HEK293 (cell line): ENCODE data around the gene MYRIP.

Experiments used
- CTCF ChIA-PET: fragments of 350-600 bp; formaldehyde crosslinking; extraction: SDS; loops from one replicate; lab custom pipeline; 2021; ENCODE audit warnings: antibody characterized with exemption; lab: Yijun Ruan, JAX
- POLR2A ChIA-PET: fragments of 300-600 bp; formaldehyde crosslinking; extraction: SDS; loops from one replicate; lab custom pipeline; 2020; ENCODE audit warnings: antibody characterized with exemption, inconsistent platforms; lab: Yijun Ruan, JAX
- H3K27ac ChIP-seq: fragments of 200-500 bp; sonication (Bioruptor generic); 2 replicates; pipeline ENCODE4 v1.5.1; 2014; ENCODE audit warnings: low read depth, low read length, control low read depth, inconsistent platforms; ENCODE audit errors: extremely low read depth
- H3K36me3 ChIP-seq, 2 experiments: fragments of 200-500 bp in 1 of 2; sonication (Bioruptor generic) in 1 of 2; 1 replicate in 1 of 2; 2 replicates in 1 of 2; pipeline ENCODE4 v1.5.1; 2014 to 2017; ENCODE audit warnings: inconsistent platforms in 2 of 2, low read length in 2 of 2; ENCODE audit not compliant: control insufficient read depth in 2 of 2, insufficient read depth in 1 of 2
- H3K4me1 ChIP-seq: fragments of 200-500 bp; sonication (Bioruptor generic); 2 replicates; pipeline ENCODE4 v1.5.1; 2014; ENCODE audit warnings: mild to moderate bottlenecking, low read length, inconsistent platforms; ENCODE audit not compliant: control insufficient read depth, insufficient read depth
- H3K4me3 ChIP-seq: 2 replicates; pipeline ENCODE4 v1.5.1; 2011; ENCODE audit warnings: low read depth, mild to moderate bottlenecking, control low read depth, low read length, moderate library complexity
- H3K9me3 ChIP-seq: fragments of 200-500 bp; sonication (Bioruptor generic); 2 replicates; pipeline ENCODE4 v1.5.1; 2014; ENCODE audit warnings: low read depth, low read length, inconsistent platforms; ENCODE audit not compliant: control insufficient read depth, insufficient read depth
- BCL11A ChIP-seq: fragments of 450-650 bp; formaldehyde crosslinking; IDR thresholded peaks from 2 replicates; pipeline ENCODE4 v1.5.1; 2016; ENCODE audit warnings: low read depth, missing biosample characterization, missing genetic modification characterization
- FEZF1 ChIP-seq: fragments of 450-650 bp; formaldehyde crosslinking; IDR thresholded peaks from 2 replicates; pipeline ENCODE4 v1.5.1; 2016; ENCODE audit warnings: missing biosample characterization, missing genetic modification characterization
- HOXD13 ChIP-seq: sonication (generic); formaldehyde crosslinking; IDR thresholded peaks from 2 replicates; pipeline ENCODE4 v1.8.0; 2022; ENCODE audit warnings: missing genetic modification reagents, borderline replicate concordance
- OSR2 ChIP-seq: fragments of 450-650 bp; formaldehyde crosslinking; IDR thresholded peaks from 2 replicates; pipeline ENCODE4 v1.5.1; 2016; ENCODE audit warnings: missing biosample characterization, missing genetic modification characterization
- SCRT1 ChIP-seq: fragments of 450-650 bp; formaldehyde crosslinking; IDR thresholded peaks from 2 replicates; pipeline ENCODE4 v1.5.1; 2016; ENCODE audit warnings: missing biosample characterization, missing genetic modification characterization, borderline replicate concordance
- YY2 ChIP-seq: fragments of 450-650 bp; formaldehyde crosslinking; IDR thresholded peaks from 2 replicates; pipeline ENCODE4 v1.5.1; 2016; ENCODE audit warnings: missing biosample characterization, missing genetic modification characterization
- ZEB2 ChIP-seq: fragments of 450-650 bp; formaldehyde crosslinking; IDR thresholded peaks from 2 replicates; pipeline ENCODE4 v1.5.1; 2016; ENCODE audit warnings: missing biosample characterization, missing genetic modification characterization
- ZFP3 ChIP-seq: fragments of 450-650 bp; formaldehyde crosslinking; IDR thresholded peaks from 2 replicates; pipeline ENCODE4 v1.5.1; 2016; ENCODE audit warnings: low read depth, missing biosample characterization, missing genetic modification characterization
- ZNF146 ChIP-seq: fragments of 450-650 bp; formaldehyde crosslinking; IDR thresholded peaks from 2 replicates; pipeline ENCODE4 v1.5.1; 2016; ENCODE audit warnings: missing biosample characterization, missing genetic modification characterization
- ZNF175 ChIP-seq: fragments of 450-650 bp; formaldehyde crosslinking; IDR thresholded peaks from 2 replicates; pipeline ENCODE4 v1.5.1; 2016; ENCODE audit warnings: missing biosample characterization, missing genetic modification characterization
- ZNF248 ChIP-seq: fragments of 450-650 bp; formaldehyde crosslinking; IDR thresholded peaks from 2 replicates; pipeline ENCODE4 v1.5.1; 2017; ENCODE audit warnings: missing biosample characterization, missing genetic modification characterization
- ZNF623 ChIP-seq: fragments of 450-650 bp; formaldehyde crosslinking; IDR thresholded peaks from 2 replicates; pipeline ENCODE4 v1.5.1; 2016; ENCODE audit warnings: missing biosample characterization, missing genetic modification characterization
- ZNF670 ChIP-seq: fragments of 450-650 bp; formaldehyde crosslinking; IDR thresholded peaks from 2 replicates; pipeline ENCODE4 v1.5.1; 2016; ENCODE audit warnings: missing biosample characterization, missing genetic modification characterization, low read depth
- ZNF776 ChIP-seq: fragments of 450-650 bp; formaldehyde crosslinking; IDR thresholded peaks from 2 replicates; pipeline ENCODE4 v1.5.0; 2017; ENCODE audit warnings: missing biosample characterization, missing genetic modification characterization, borderline replicate concordance
- TF ChIP-seq, protein P1 (sequence below): fragments of 450-650 bp; formaldehyde crosslinking; IDR thresholded peaks from 2 replicates; pipeline ENCODE4 v1.5.1; 2016; ENCODE audit warnings: missing biosample characterization, missing genetic modification characterization
- TF ChIP-seq, protein P2 (sequence below): fragments of 450-650 bp; formaldehyde crosslinking; IDR thresholded peaks from 2 replicates; pipeline ENCODE4 v1.5.1; 2016; ENCODE audit warnings: missing biosample characterization, missing genetic modification characterization
- TF ChIP-seq, protein P3 (sequence below): fragments of 450-650 bp; formaldehyde crosslinking; IDR thresholded peaks from 2 replicates; pipeline ENCODE4 v1.5.1; 2016; ENCODE audit warnings: missing biosample characterization, missing genetic modification characterization
- TF ChIP-seq, protein P4 (sequence below): fragments of 450-650 bp; formaldehyde crosslinking; IDR thresholded peaks from 2 replicates; pipeline ENCODE4 v1.5.1; 2016; ENCODE audit warnings: missing biosample characterization, missing genetic modification characterization, low read depth
- TF ChIP-seq, protein P5 (sequence below): fragments of 450-650 bp; formaldehyde crosslinking; IDR thresholded peaks from 2 replicates; pipeline ENCODE4 v1.5.1; 2017; ENCODE audit warnings: missing biosample characterization, missing genetic modification characterization
- TF ChIP-seq, protein P6 (sequence below): fragments of 450-650 bp; formaldehyde crosslinking; IDR thresholded peaks from 2 replicates; pipeline ENCODE4 v1.5.1; 2016; ENCODE audit warnings: missing biosample characterization, missing genetic modification characterization

MYRIP gene

DNA sequence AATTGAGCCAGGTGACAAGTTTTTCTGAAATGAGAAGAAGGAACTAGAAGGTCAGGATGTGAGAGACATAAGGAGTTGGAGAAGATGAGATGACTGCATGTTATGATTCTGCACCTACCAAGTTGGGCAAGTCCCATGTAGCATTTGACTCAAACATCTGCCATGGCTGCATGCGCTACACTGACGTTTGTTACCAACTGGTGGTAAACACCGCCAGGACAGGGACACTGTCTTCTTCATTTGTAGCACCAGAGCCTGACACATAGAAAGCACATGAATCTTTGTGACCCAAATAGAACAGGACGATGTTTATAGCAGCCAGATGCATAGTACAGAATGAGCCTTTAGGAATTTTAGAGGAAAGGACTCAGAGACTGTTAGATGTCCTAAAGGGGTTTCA lies 236.7 kb downstream of the MYRIP start (continued):
- TF ChIP-seq, protein P1, sequence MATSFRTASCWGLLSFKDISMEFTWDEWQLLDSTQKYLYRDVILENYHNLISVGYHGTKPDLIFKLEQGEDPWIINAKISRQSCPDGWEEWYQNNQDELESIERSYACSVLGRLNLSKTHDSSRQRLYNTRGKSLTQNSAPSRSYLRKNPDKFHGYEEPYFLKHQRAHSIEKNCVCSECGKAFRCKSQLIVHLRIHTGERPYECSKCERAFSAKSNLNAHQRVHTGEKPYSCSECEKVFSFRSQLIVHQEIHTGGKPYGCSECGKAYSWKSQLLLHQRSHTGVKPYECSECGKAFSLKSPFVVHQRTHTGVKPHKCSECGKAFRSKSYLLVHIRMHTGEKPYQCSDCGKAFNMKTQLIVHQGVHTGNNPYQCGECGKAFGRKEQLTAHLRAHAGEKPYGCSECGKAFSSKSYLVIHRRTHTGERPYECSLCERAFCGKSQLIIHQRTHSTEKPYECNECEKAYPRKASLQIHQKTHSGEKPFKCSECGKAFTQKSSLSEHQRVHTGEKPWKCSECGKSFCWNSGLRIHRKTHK (tag by site-specific recombination): no peak
- no peak for TF ChIP-seq FEZF1 (tag by site-specific recombination)

DNA sequence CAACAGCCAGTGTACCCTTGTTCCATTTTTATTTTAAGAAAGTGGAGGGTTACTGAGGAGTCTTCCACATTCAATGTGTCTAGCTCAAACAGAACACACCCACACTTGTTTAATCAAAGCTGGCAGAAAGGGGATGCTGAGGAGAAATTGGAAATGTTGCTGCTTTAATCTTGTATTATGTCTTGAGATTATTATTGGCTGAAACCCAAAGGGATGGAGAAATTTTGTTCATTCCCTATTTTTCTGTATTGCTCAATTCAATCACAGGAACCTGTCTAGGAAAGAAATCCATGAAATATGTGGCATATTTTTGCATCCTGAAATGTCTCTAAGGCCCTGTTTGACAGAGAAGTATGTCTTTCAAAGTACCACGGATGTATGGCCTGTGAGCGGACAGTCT lies 238.0 kb downstream of the MYRIP start:
- POLR2A ChIA-PET: no interaction called here
- Histone ChIP-seq H3K4me3 (no peak overlapping the region), H3K27ac (no peak overlapping the region), H3K4me1 (no peaks in the 10 kb centered on the region), H3K9me3 (no peaks in the 10 kb centered on the region), H3K36me3 (no peaks in the 10 kb centered on the region)
- CTCF ChIA-PET: no interaction called here
- TF ChIP-seq ZNF146: no peak
- TF ChIP-seq, protein P2, sequence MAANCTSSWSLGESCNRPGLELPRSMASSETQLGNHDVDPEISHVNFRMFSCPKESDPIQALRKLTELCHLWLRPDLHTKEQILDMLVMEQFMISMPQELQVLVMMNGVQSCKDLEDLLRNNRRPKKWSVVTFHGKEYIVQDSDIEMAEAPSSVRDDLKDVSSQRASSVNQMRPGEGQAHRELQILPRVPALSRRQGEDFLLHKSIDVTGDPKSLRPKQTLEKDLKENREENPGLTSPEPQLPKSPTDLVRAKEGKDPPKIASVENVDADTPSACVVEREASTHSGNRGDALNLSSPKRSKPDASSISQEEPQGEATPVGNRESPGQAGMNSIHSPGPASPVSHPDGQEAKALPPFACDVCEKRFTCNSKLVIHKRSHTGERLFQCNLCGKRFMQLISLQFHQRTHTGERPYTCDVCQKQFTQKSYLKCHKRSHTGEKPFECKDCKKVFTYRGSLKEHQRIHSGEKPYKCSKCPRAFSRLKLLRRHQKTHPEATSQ (tag by site-specific recombination): no peak
- TF ChIP-seq ZNF175 (tag by site-specific recombination): no peak
- TF ChIP-seq, protein P3, sequence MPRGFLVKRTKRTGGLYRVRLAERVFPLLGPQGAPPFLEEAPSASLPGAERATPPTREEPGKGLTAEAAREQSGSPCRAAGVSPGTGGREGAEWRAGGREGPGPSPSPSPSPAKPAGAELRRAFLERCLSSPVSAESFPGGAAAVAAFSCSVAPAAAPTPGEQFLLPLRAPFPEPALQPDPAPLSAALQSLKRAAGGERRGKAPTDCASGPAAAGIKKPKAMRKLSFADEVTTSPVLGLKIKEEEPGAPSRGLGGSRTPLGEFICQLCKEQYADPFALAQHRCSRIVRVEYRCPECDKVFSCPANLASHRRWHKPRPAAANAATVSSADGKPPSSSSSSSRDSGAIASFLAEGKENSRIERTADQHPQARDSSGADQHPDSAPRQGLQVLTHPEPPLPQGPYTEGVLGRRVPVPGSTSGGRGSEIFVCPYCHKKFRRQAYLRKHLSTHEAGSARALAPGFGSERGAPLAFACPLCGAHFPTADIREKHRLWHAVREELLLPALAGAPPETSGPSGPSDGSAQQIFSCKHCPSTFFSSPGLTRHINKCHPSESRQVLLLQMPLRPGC (tag by site-specific recombination): no peak
- TF ChIP-seq ZFP3 (tag by site-specific recombination): no peak
- TF ChIP-seq OSR2 (tag by site-specific recombination): no peak

DNA sequence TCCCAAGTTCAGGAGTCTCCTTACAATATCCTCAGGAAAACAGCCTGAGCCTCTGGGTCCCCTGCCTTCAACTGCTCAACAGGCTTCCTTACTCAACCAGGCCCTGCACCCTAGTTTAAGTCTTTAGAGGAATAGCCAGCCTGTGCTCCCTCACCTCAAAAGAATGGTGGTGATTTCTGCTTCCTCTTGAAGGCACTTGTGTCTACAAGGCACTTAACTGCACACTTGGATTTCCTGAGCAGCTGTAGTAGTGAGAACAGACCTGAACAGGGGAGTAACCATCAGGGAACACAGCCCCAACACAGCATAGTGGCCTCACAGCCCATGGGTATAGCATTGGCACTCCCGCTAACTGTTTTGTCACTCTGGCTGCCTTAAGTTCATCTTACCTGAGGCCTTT lies 244.3 kb downstream of the MYRIP start:
- no peaks in the 10 kb centered on the region for H3K9me3 ChIP-seq
- ChIA-PET CTCF (no interaction called here), POLR2A (no interaction called here)
- H3K4me3 ChIP-seq: no peak overlapping the region
- no peak overlapping the region for H3K27ac ChIP-seq
- H3K4me1 ChIP-seq: no peaks in the 10 kb centered on the region
- H3K36me3 ChIP-seq: no peaks in the 10 kb centered on the region
- TF ChIP-seq ZNF776 (no peak), HOXD13 (CRISPR knock-in tag) (no peak), SCRT1 (tag by site-specific recombination) (no peak), ZNF623 (tag by site-specific recombination) (no peak), YY2 (tag by site-specific recombination) (no peak), ZNF670 (tag by site-specific recombination) (no peak), ZEB2 (tag by site-specific recombination) (no peak), ZNF248 (no peak), BCL11A (tag by site-specific recombination) (no peak)
- TF ChIP-seq, protein P4, sequence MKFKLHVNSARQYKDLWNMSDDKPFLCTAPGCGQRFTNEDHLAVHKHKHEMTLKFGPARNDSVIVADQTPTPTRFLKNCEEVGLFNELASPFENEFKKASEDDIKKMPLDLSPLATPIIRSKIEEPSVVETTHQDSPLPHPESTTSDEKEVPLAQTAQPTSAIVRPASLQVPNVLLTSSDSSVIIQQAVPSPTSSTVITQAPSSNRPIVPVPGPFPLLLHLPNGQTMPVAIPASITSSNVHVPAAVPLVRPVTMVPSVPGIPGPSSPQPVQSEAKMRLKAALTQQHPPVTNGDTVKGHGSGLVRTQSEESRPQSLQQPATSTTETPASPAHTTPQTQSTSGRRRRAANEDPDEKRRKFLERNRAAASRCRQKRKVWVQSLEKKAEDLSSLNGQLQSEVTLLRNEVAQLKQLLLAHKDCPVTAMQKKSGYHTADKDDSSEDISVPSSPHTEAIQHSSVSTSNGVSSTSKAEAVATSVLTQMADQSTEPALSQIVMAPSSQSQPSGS (tag by site-specific recombination): no peak
- TF ChIP-seq, protein P5, sequence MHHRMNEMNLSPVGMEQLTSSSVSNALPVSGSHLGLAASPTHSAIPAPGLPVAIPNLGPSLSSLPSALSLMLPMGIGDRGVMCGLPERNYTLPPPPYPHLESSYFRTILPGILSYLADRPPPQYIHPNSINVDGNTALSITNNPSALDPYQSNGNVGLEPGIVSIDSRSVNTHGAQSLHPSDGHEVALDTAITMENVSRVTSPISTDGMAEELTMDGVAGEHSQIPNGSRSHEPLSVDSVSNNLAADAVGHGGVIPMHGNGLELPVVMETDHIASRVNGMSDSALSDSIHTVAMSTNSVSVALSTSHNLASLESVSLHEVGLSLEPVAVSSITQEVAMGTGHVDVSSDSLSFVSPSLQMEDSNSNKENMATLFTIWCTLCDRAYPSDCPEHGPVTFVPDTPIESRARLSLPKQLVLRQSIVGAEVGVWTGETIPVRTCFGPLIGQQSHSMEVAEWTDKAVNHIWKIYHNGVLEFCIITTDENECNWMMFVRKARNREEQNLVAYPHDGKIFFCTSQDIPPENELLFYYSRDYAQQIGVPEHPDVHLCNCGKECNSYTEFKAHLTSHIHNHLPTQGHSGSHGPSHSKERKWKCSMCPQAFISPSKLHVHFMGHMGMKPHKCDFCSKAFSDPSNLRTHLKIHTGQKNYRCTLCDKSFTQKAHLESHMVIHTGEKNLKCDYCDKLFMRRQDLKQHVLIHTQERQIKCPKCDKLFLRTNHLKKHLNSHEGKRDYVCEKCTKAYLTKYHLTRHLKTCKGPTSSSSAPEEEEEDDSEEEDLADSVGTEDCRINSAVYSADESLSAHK (tag by site-specific recombination): no peak
- TF ChIP-seq, protein P6, sequence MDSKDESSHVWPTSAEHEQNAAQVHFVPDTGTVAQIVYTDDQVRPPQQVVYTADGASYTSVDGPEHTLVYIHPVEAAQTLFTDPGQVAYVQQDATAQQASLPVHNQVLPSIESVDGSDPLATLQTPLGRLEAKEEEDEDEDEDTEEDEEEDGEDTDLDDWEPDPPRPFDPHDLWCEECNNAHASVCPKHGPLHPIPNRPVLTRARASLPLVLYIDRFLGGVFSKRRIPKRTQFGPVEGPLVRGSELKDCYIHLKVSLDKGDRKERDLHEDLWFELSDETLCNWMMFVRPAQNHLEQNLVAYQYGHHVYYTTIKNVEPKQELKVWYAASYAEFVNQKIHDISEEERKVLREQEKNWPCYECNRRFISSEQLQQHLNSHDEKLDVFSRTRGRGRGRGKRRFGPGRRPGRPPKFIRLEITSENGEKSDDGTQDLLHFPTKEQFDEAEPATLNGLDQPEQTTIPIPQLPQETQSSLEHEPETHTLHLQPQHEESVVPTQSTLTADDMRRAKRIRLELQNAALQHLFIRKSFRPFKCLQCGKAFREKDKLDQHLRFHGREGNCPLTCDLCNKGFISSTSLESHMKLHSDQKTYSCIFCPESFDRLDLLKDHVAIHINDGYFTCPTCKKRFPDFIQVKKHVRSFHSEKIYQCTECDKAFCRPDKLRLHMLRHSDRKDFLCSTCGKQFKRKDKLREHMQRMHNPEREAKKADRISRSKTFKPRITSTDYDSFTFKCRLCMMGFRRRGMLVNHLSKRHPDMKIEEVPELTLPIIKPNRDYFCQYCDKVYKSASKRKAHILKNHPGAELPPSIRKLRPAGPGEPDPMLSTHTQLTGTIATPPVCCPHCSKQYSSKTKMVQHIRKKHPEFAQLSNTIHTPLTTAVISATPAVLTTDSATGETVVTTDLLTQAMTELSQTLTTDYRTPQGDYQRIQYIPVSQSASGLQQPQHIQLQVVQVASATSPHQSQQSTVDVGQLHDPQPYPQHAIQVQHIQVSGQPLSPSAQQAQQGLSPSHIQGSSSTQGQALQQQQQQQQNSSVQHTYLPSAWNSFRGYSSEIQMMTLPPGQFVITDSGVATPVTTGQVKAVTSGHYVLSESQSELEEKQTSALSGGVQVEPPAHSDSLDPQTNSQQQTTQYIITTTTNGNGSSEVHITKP: no peak
